Adrenal gland (tissue), 12 donors: ENCODE data around the gene PDRG1. TPM values are rescaled to one million over a fixed set of nuclear protein-coding genes. Genes with fewer than 3 reads are reported as not detected.

Source experiments
- DNase-seq, 7 donors: peaks; one replicate each; pipeline ENCODE4 v3.0.0-alpha.2; 2019 to 2020
- H3K27ac ChIP-seq, 5 donors: fragments of 200-600 bp; sonication (generic) in 4 of 5; 1 replicate in 3 of 5; 2 replicates in 2 of 5; pipeline versions ENCODE4 v1.5.1 to v1.8.0; 2016 to 2020; ENCODE audit warnings: mild to moderate bottlenecking in 1 of 5
- H3K27me3 ChIP-seq: fragments of 200-600 bp; 2 replicates; pipeline ENCODE4 v1.8.0; 2021
- H3K36me3 ChIP-seq, 2 donors: fragments of 200-600 bp; replicated peaks in 1 of 2; 1 replicate in 1 of 2; 2 replicates in 1 of 2; pipeline versions ENCODE4 v1.5.1 to v1.8.0; 2018 to 2022
- H3K4me1 ChIP-seq, 2 donors: fragments of 200-600 bp; replicated peaks in 1 of 2; 1 replicate in 1 of 2; 2 replicates in 1 of 2; pipeline versions ENCODE4 v1.5.1 to v1.8.0; 2018 to 2021
- H3K4me3 ChIP-seq, 4 donors: fragments of 200-600 bp; sonication (generic) in 3 of 4; one replicate each; pipeline ENCODE4 v1.5.1; 2016 to 2018
- H3K9me3 ChIP-seq, 3 donors: fragments of 200-600 bp; sonication (generic) in 1 of 3; replicated peaks in 1 of 3; 1 replicate in 2 of 3; 2 replicates in 1 of 3; pipeline versions ENCODE4 v1.5.1 to v1.8.0; 2016 to 2021
- POLR2A ChIP-seq, 2 donors: fragments of 450-650 bp; IDR thresholded peaks; one replicate each; pipeline ENCODE4 v1.6.1; 2017; ENCODE audit warnings: antibody characterized with exemption in 2 of 2, mild to moderate bottlenecking in 2 of 2, moderate library complexity in 1 of 2
- WGBS, 4 donors: extraction: QIAGEN DNeasy Blood & Tissue Kit in 2 of 4; methylation state at CpG; one replicate each; pipeline versions ENCODE4 v1.1.5 to v1.1.7; 2013 to 2017; 5-methylcytosine and 5-hydroxymethylcytosine counted together
- intact Hi-C, 2 donors: fragments of 100-400 bp; cut with DNase I; formaldehyde crosslinking; loops; one replicate each; pipeline versions ENCODE4 v1.14.1 to v1.15.0; 2022 to 2023
- polyA plus RNA-seq, 3 donors: library from polyadenylated mRNA; stranded (reverse); fragments of 200-250 nt in 2 of 3; fragments of 350-450 nt in 1 of 3; fragmentation: Illumina TruSeq in 1 of 3; extraction: RNeasy Lipid Tissue Mini Kit (QIAGEN cat#74804) in 1 of 3; gene quantifications; one replicate each; pipeline ENCODE4 v1.2.3, GENCODE V29; 2013 to 2014
- small RNA-seq, 2 donors: library from RNA; depleted of rRNA; stranded (forward); fragments of <200 nt; gene quantifications; one replicate each; pipeline ENCODE3, GENCODE V24; 2016
- total RNA-seq, 9 donors: library from RNA; depleted of rRNA in 4 of 9; stranded (reverse); fragments of >200 nt in 4 of 9; fragments of 120-200 nt in 1 of 9; fragmentation: NEBNext Ultra II Directional in 1 of 9; extraction: Animal tissue kit (Norgen Biotek cat#: 25700) in 1 of 9; gene quantifications; one replicate each; pipeline versions ENCODE4 v1.1.0 to v1.2.4, GENCODE V29; 2013 to 2023
- TF ChIP-seq, protein P1 (sequence below), 6 experiments: fragments of 450-650 bp in 4 of 6; fragments of 200-600 bp in 2 of 6; sonication (generic) in 1 of 6; IDR thresholded peaks; 1 replicate in 5 of 6; 2 replicates in 1 of 6; pipeline versions ENCODE4 v1.5.1 to v1.8.0; 2016 to 2021; ENCODE audit warnings: antibody characterized with exemption in 6 of 6, mild to moderate bottlenecking in 2 of 6, moderate library complexity in 1 of 6
- donor health status: healthy with polysubstance abuse.
- donor health status: Bipolar disorder and iron deficiency.
- donor health status: DM: yes; HTN: yes; CAD: no.
- donor health status: DM: no; HTN: no; CAD: no.
- donor health status: DM: no; HTN: no; CAD: no.
- donor health status: DM: yes; HTN: yes; CAD: no.

PDRG1 gene
- total and polyA plus RNA-seq, 12 donors = 5.1 to 27.5 (median 14.2) TPM

DNA sequence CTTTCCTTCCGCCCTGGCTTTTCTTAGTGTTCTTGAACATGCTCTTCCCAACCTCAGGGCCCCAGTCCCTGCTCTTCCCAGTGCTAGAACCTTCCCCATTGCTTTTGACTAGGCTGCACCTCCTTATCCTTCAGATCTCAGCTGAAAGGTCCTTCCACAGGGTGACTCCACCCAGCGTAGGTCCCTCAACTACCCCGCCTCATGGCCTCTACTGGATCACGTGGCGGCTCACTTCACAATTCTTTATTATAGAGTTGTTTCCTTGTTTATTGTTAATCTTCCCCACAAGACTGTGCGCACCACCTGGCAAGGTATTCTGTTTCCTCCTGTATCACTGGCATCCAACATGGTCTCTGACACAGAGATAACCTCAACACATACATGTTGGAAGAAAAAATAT lies 50.2 kb downstream of the PDRG1 start:
- H3K27me3 ChIP-seq = no peaks in the 10 kb centered on the region
- no peaks in the 10 kb centered on the region for H3K9me3 ChIP-seq
- intact Hi-C loops = no loop called here
- no peaks in the 10 kb centered on the region for H3K36me3 ChIP-seq
- H3K4me3 ChIP-seq = no peak overlapping the region
- WGBS, 4 donors = 91 to 96% (median 92%) methylated on average over 6 of the region's 6 CpGs
- H3K27ac ChIP-seq = no peak overlapping the region
- TF ChIP-seq, protein P1, sequence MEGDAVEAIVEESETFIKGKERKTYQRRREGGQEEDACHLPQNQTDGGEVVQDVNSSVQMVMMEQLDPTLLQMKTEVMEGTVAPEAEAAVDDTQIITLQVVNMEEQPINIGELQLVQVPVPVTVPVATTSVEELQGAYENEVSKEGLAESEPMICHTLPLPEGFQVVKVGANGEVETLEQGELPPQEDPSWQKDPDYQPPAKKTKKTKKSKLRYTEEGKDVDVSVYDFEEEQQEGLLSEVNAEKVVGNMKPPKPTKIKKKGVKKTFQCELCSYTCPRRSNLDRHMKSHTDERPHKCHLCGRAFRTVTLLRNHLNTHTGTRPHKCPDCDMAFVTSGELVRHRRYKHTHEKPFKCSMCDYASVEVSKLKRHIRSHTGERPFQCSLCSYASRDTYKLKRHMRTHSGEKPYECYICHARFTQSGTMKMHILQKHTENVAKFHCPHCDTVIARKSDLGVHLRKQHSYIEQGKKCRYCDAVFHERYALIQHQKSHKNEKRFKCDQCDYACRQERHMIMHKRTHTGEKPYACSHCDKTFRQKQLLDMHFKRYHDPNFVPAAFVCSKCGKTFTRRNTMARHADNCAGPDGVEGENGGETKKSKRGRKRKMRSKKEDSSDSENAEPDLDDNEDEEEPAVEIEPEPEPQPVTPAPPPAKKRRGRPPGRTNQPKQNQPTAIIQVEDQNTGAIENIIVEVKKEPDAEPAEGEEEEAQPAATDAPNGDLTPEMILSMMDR (IDR thresholded peaks at IDR 0.05) = no peak
- no peak for TF ChIP-seq POLR2A (IDR thresholded peaks at IDR 0.05)
- no peaks in the 10 kb centered on the region for H3K4me1 ChIP-seq
- DNase-seq = no peak

DNA sequence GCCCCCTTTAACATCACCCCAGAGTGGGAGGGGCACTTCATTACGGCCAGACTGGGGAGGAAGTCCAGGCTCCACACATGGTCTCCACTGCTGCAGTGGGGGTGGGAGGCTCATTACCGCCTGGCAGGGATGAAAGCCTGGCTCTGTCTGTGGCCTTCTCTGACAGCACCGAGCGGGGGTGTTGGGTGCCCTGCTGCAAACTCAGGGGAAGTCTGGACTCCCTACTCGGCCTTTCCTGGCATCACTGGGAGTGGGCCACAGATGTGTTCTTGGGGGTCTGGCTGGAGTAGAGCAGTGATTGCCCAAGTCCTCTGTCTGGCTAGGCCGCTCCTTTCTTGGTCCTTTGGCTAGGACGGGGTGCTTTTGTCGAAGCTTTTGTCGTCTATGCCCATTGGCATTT lies 54.3 kb downstream of the PDRG1 start:
- 77 to 84% (median 81%) methylated on average over 8 to 9 of the region's 9 CpGs for WGBS, 4 donors
- no peak overlapping the region for H3K27ac ChIP-seq
- intact Hi-C loops = no loop called here

DNA sequence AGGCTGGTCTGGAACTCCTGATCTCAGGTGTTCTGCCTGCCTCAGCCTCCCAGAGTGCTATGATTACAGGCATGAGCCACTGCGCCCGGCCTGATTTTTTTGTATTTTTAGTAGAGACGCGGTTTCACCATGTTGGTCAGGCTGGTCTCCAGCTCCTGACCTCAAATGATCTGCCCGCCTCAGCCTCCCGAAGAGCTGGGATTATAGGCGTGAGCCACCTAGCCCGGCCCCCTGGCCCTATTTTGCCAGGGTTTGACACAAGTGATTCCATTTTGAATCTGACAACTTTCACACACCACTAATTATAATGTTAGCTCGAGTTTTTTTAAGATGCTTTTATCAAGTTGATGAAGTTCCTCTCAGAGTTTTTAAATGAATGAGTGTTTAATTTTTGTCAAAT lies 55.8 kb downstream of the PDRG1 start:
- Histone ChIP-seq H3K27ac (peak overlapping the region in 1 of 5 donors; percentile 73), H3K27me3 (no peaks in the 10 kb centered on the region), H3K4me1 (peaks cover 0 to 5% of the 10 kb centered on the region in 2 donors), H3K36me3 (no peaks in the 10 kb centered on the region), H3K9me3 (no peaks in the 10 kb centered on the region), H3K4me3 (no peak overlapping the region)
- intact Hi-C loops = no loop called here
- DNase-seq = no peak
- 91 to 97% (median 93%) methylated on average over 9 of the region's 9 CpGs for WGBS, 4 donors
- no peak for TF ChIP-seq POLR2A (IDR thresholded peaks at IDR 0.05)
- TF ChIP-seq, protein P1 (IDR thresholded peaks at IDR 0.05) = no peak

More for the DNA sequence above, 54.3 kb downstream of the PDRG1 start:
- no peak overlapping the region for H3K4me3 ChIP-seq
- no peaks in the 10 kb centered on the region for H3K36me3 ChIP-seq
- DNase-seq = no peak
- TF ChIP-seq, protein P1 (IDR thresholded peaks at IDR 0.05) = no peak
- TF ChIP-seq POLR2A (IDR thresholded peaks at IDR 0.05) = no peak
- no peaks in the 10 kb centered on the region for H3K9me3 ChIP-seq
- no peaks in the 10 kb centered on the region for H3K27me3 ChIP-seq
- peaks cover 0 to 5% of the 10 kb centered on the region in 2 donors for H3K4me1 ChIP-seq

DNA sequence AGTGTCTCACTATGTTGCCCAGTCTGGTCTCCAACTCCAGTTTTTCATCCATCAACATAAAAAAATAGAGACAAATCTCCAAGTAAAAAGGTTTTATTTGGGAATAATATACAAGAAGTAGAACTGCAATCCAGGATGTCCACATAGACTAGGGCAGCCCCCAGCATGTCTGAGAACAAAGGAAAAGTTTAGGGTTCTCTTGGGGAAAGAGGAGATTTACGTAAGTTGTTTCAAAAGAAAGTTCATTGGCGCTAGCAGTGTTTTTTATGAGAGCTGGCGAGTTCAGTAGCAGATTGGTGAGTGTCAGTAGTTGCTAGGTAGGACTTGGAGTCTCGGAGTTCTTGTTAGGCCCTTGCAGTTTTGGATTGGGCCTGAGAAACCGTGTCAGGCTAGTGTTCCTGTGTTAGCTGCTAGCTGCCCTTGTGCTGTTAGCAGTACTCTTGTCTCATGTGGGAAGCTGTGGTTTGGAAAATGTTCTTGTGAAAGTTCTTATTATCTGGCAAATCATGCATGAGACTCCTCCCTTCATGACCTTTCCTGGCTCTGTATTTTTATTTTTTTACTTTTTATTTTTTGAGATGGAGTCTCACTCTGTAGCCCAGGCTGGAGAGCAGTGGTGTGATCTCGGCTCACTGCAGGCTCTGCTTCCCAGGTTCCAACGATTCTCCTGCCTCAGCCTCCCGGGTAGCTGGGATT lies 56.7 kb downstream of the PDRG1 start:
- Histone ChIP-seq H3K9me3 (no peaks in the 10 kb centered on the region), H3K4me3 (no peak overlapping the region), H3K4me1 (peaks cover 0 to 5% of the 10 kb centered on the region in 2 donors), H3K36me3 (no peaks in the 10 kb centered on the region), H3K27ac (peak overlapping the region in 3 of 5 donors; percentile 55 to 74 (median 73)), H3K27me3 (no peaks in the 10 kb centered on the region)
- intact Hi-C loops = no loop called here
- DNase-seq = peak; percentile 61 to 90 (median 85)
- TF ChIP-seq, protein P1 (IDR thresholded peaks at IDR 0.05) = no peak
- no peak for TF ChIP-seq POLR2A (IDR thresholded peaks at IDR 0.05)
- WGBS, 4 donors = 36 to 42% (median 39%) methylated on average over 8 of the region's 8 CpGs

Small RNAs within 50 kb of the gene (small RNA-seq; reads per million reads assigned to genes)
- 0 to 0.12 reads per million in 2 donors for gene RNU1-94P

Other genes starting within 250 kb of the PDRG1 start
- 100 to 1,000 TPM in 2 of 9 donors, 10 to 100 TPM in 7; 42.9 to 143 (median 74.4) TPM for gene BCL2L1, start 229.2 kb downstream of the PDRG1 start, total RNA-seq
- gene BCL2L1, start 229.2 kb downstream of the PDRG1 start, polyA plus RNA-seq = 10 to 100 TPM; 40.2 to 67.9 (median 40.8) TPM
- 10 to 100 TPM in 1 of 9 donors, 1 to 10 TPM in 8; 2.1 to 22.6 (median 2.5) TPM for gene TPX2, start 212.8 kb downstream of the PDRG1 start, total RNA-seq
- 1 to 10 TPM in 1 of 3 donors, under 1 TPM in 2; 0.40 to 3.7 (median 0.57) TPM for gene TPX2, start 212.8 kb downstream of the PDRG1 start, polyA plus RNA-seq
- 1 to 10 TPM in 1 of 9 donors, under 1 TPM in 1, not detected in 7; 0.11 to 1.5 TPM for gene MYLK2, start 132.7 kb downstream of the PDRG1 start, total RNA-seq
- under 1 TPM in 1 of 3 donors, not detected in 2; 0.27 TPM for gene MYLK2, start 132.7 kb downstream of the PDRG1 start, polyA plus RNA-seq
- gene FOXS1, start 106.4 kb downstream of the PDRG1 start, total RNA-seq = 1 to 10 TPM in 7 of 9 donors, under 1 TPM in 2; 0.61 to 6.0 (median 1.4) TPM
- gene FOXS1, start 106.4 kb downstream of the PDRG1 start, polyA plus RNA-seq = 1 to 10 TPM in 2 of 3 donors, under 1 TPM in 1; 0.22 to 4.1 (median 2.7) TPM
- 10 to 100 TPM in 2 of 9 donors, 1 to 10 TPM in 7; 2.6 to 16.1 (median 5.7) TPM for gene DUSP15, start 81.5 kb downstream of the PDRG1 start, total RNA-seq
- 10 to 100 TPM in 2 of 3 donors, 1 to 10 TPM in 1; 2.4 to 17.6 (median 16.2) TPM for gene DUSP15, start 81.5 kb downstream of the PDRG1 start, polyA plus RNA-seq
- under 1 TPM in 4 of 9 donors, not detected in 5; 0.14 to 0.33 (median 0.20) TPM for gene TTLL9, start 81.4 kb downstream of the PDRG1 start, total RNA-seq
- under 1 TPM; 0.13 to 0.88 (median 0.40) TPM for gene TTLL9, start 81.4 kb downstream of the PDRG1 start, polyA plus RNA-seq
- under 1 TPM in 5 of 9 donors, not detected in 4; 0.04 to 0.56 (median 0.28) TPM for gene XKR7, start 16.1 kb upstream of the PDRG1 start, total RNA-seq
- under 1 TPM; 0.07 to 0.49 (median 0.40) TPM for gene XKR7, start 16.1 kb upstream of the PDRG1 start, polyA plus RNA-seq
- gene CCM2L, start 58.4 kb upstream of the PDRG1 start, total RNA-seq = 10 to 100 TPM in 1 of 9 donors, 1 to 10 TPM in 8; 3.8 to 28.2 (median 6.2) TPM
- 10 to 100 TPM in 2 of 3 donors, 1 to 10 TPM in 1; 2.2 to 21.3 (median 11.4) TPM for gene CCM2L, start 58.4 kb upstream of the PDRG1 start, polyA plus RNA-seq
- 10 to 100 TPM in 7 of 9 donors, 1 to 10 TPM in 2; 3.7 to 49.8 (median 28.9) TPM for gene HCK, start 100.2 kb upstream of the PDRG1 start, total RNA-seq
- gene HCK, start 100.2 kb upstream of the PDRG1 start, polyA plus RNA-seq = 10 to 100 TPM in 2 of 3 donors, 1 to 10 TPM in 1; 9.9 to 15.0 (median 10.0) TPM
- gene TM9SF4, start 157.7 kb upstream of the PDRG1 start, total RNA-seq = 10 to 100 TPM; 36.0 to 61.0 (median 47.9) TPM
- 10 to 100 TPM; 23.2 to 47.3 (median 34.4) TPM for gene TM9SF4, start 157.7 kb upstream of the PDRG1 start, polyA plus RNA-seq